ENCODE measurements around the gene COL4A3. TPM values are rescaled to one million over a fixed set of nuclear protein-coding genes. Genes with fewer than 3 reads are reported as not detected.

COL4A3 gene
- not detected in 3 replicates for total RNA-seq

GRCh38 chr2:227163998-227164762, at the start of gene COL4A3, which contains the start of gene COL4A4:
Gene COL4A3 (plus strand): TSS chr2:227164624. CDS start chr2:227164727, 103 bp downstream.
Gene COL4A4 (minus strand): TSS chr2:227164205. CDS start chr2:227147483, 16,722 bp downstream.
- H3K27ac Mint-ChIP-seq: no peak within 1 kb of the TSS
- H3K4me3 Mint-ChIP-seq: peak within 1 kb of the TSS; percentile 63
- H3K27me3 Mint-ChIP-seq (ENCODE audit: low read depth): peaks cover 89% of the 10 kb centered on the region
- peaks cover 21% of the 10 kb centered on the region for H3K9me3 Mint-ChIP-seq
- H3K36me3 Mint-ChIP-seq: peaks cover 1% of the 10 kb centered on the region
- TF ChIP-seq, protein P1, sequence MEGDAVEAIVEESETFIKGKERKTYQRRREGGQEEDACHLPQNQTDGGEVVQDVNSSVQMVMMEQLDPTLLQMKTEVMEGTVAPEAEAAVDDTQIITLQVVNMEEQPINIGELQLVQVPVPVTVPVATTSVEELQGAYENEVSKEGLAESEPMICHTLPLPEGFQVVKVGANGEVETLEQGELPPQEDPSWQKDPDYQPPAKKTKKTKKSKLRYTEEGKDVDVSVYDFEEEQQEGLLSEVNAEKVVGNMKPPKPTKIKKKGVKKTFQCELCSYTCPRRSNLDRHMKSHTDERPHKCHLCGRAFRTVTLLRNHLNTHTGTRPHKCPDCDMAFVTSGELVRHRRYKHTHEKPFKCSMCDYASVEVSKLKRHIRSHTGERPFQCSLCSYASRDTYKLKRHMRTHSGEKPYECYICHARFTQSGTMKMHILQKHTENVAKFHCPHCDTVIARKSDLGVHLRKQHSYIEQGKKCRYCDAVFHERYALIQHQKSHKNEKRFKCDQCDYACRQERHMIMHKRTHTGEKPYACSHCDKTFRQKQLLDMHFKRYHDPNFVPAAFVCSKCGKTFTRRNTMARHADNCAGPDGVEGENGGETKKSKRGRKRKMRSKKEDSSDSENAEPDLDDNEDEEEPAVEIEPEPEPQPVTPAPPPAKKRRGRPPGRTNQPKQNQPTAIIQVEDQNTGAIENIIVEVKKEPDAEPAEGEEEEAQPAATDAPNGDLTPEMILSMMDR (IDR thresholded peaks at IDR 0.05; ENCODE audit: unreplicated experiment): no peak
- peak; percentile 33 to 49 for DNase-seq (ENCODE audit: low spot score in 2 of 2, unreplicated experiment in 2 of 2)
- H3K4me1 Mint-ChIP-seq: peaks cover 9% of the 10 kb centered on the region

GRCh38 chr2:227115761-227116160, 48.7 kb upstream of the COL4A3 start:
- H3K4me3 Mint-ChIP-seq: no peak overlapping the region
- TF ChIP-seq, protein P1 (IDR thresholded peaks at IDR 0.05; ENCODE audit: unreplicated experiment): no peak
- H3K36me3 Mint-ChIP-seq: no peaks in the 10 kb centered on the region
- no peak overlapping the region for H3K27ac Mint-ChIP-seq
- no peaks in the 10 kb centered on the region for H3K9me3 Mint-ChIP-seq
- no peak for DNase-seq (ENCODE audit: low spot score in 2 of 2, unreplicated experiment in 2 of 2)
- H3K4me1 Mint-ChIP-seq: no peaks in the 10 kb centered on the region
- H3K27me3 Mint-ChIP-seq (ENCODE audit: low read depth): no peaks in the 10 kb centered on the region

DNA sequence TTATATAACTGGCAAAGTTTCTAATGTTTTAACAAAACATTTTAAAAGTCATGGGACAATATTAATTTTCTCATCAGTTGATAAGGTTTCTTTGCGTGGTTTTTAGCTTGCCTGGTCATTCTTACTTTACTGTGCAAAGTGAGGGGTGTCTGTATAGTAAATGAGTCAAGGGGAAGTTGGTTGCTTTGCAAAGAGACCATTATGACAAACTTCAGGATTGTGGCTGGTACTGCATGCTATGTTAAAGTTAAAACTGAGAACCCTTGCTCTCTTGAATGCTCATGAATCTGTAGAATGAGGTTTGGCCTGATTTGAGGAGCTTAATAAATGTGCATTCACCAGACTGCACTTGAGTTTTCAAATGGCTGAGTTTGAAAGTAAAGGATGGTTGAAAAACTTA, 47.4 kb upstream of the COL4A3 start:
- Mint-ChIP-seq H3K36me3 (no peaks in the 10 kb centered on the region), H3K27ac (no peak overlapping the region), H3K27me3 (ENCODE audit: low read depth) (no peaks in the 10 kb centered on the region), H3K4me3 (no peak overlapping the region), H3K9me3 (no peaks in the 10 kb centered on the region), H3K4me1 (no peaks in the 10 kb centered on the region)
- TF ChIP-seq, protein P1 (IDR thresholded peaks at IDR 0.05; ENCODE audit: unreplicated experiment): no peak
- no peak for DNase-seq (ENCODE audit: low spot score in 2 of 2, unreplicated experiment in 2 of 2)

DNA sequence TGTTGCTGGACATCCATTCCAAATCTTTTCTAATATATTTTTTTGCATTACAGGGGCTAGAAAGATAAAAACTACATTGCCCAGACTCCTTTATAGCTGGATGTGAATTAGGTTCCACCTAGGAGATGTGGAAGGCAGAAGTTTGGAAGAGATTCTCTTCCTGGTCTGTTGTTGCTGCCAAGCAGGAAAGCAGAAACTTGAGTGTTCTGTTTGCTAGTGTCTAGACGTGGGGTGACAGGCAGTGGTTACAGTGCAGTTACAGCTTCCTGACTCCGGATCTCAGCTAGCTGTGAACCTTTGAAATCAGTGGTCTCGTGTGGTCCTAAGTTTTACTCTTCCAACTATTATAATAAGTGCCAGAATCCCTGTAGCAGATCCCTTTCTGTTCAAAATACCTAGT, 46.6 kb upstream of the COL4A3 start:
- Mint-ChIP-seq H3K36me3 (no peaks in the 10 kb centered on the region), H3K27me3 (ENCODE audit: low read depth) (no peaks in the 10 kb centered on the region), H3K4me1 (no peaks in the 10 kb centered on the region), H3K27ac (no peak overlapping the region), H3K4me3 (no peak overlapping the region), H3K9me3 (no peaks in the 10 kb centered on the region)
- no peak for DNase-seq (ENCODE audit: low spot score in 2 of 2, unreplicated experiment in 2 of 2)
- TF ChIP-seq, protein P1 (IDR thresholded peaks at IDR 0.05; ENCODE audit: unreplicated experiment): no peak

- no peak for DNase-seq (ENCODE audit: low spot score in 2 of 2, unreplicated experiment in 2 of 2)
- Mint-ChIP-seq H3K4me1 (no peaks in the 10 kb centered on the region), H3K4me3 (no peak overlapping the region), H3K27me3 (ENCODE audit: low read depth) (no peaks in the 10 kb centered on the region), H3K9me3 (no peaks in the 10 kb centered on the region), H3K27ac (no peak overlapping the region), H3K36me3 (no peaks in the 10 kb centered on the region)
- TF ChIP-seq, protein P1 (IDR thresholded peaks at IDR 0.05; ENCODE audit: unreplicated experiment): no peak
Measured at GRCh38 chr2:227118353-227118752, 46.1 kb upstream of the COL4A3 start.
